Breast epithelium (tissue), 4 donors: Measurements from ENCODE around the gene DOCK11. TPM values are rescaled to one million over a fixed set of nuclear protein-coding genes. Genes with fewer than 3 reads are reported as not detected.

Experiments
- DNase-seq, 2 donors: peaks; one replicate each; pipeline ENCODE4 v3.0.0-alpha.2; 2019; ENCODE audit warnings: low spot score in 2 of 2
- H3K27ac ChIP-seq, 2 donors: fragments of 200-600 bp; sonication (generic) in 1 of 2; one replicate each; pipeline ENCODE4 v1.5.1; 2016 to 2019; ENCODE audit warnings: mild to moderate bottlenecking in 1 of 2
- H3K27me3 ChIP-seq, 2 donors: fragments of 200-600 bp; sonication (generic) in 1 of 2; one replicate each; pipeline versions ENCODE4 v1.5.1 to v1.6.0; 2017 to 2019; ENCODE audit warnings: control low read depth in 1 of 2, mild to moderate bottlenecking in 1 of 2
- H3K36me3 ChIP-seq: fragments of 200-600 bp; one replicate; pipeline ENCODE4 v1.5.1; 2019
- H3K4me1 ChIP-seq, 2 donors: fragments of 200-600 bp; sonication (generic); one replicate each; pipeline ENCODE4 v1.5.1; 2016 to 2019; ENCODE audit warnings: control low read depth in 1 of 2
- H3K4me3 ChIP-seq, 3 donors: fragments of 200-600 bp; sonication (generic); 1 replicate in 2 of 3; 2 replicates in 1 of 3; pipeline ENCODE4 v1.5.1; 2016 to 2019; ENCODE audit warnings: mild to moderate bottlenecking in 3 of 3, moderate library complexity in 2 of 3
- H3K9me3 ChIP-seq, 2 donors: fragments of 200-600 bp; sonication (generic) in 1 of 2; one replicate each; pipeline ENCODE4 v1.5.1; 2016 to 2019; ENCODE audit warnings: control low read depth in 1 of 2
- CTCF ChIP-seq, 3 donors: fragments of 450-650 bp; IDR thresholded peaks; one replicate each; pipeline ENCODE4 v1.5.1; 2016 to 2017; ENCODE audit warnings: antibody characterized with exemption in 3 of 3, mild to moderate bottlenecking in 3 of 3, moderate library complexity in 3 of 3
- POLR2A ChIP-seq: fragments of 450-650 bp; IDR thresholded peaks from one replicate; pipeline ENCODE4 v1.6.1; 2016; ENCODE audit warnings: antibody characterized with exemption, mild to moderate bottlenecking, moderate library complexity
- POLR2AphosphoS5 ChIP-seq, 3 donors: sonication (generic); formaldehyde crosslinking; IDR thresholded peaks; one replicate each; pipeline ENCODE4 v1.6.1; 2017; ENCODE audit warnings: antibody characterized with exemption in 3 of 3
- intact Hi-C: fragments of 100-400 bp; cut with DNase I; formaldehyde crosslinking; loops from one replicate; pipeline ENCODE4 v1.15.1; 2023; ENCODE audit warnings: low total_unique reads
- total RNA-seq, 3 donors: library from RNA; depleted of rRNA; stranded (reverse); fragments of >200 nt; gene quantifications; one replicate each; pipeline ENCODE4 v1.1.0, GENCODE V29; 2016

The DOCK11 gene
- total RNA-seq, 3 donors from 2014 or later = 25.3 to 138 (median 26.9) TPM

DNA sequence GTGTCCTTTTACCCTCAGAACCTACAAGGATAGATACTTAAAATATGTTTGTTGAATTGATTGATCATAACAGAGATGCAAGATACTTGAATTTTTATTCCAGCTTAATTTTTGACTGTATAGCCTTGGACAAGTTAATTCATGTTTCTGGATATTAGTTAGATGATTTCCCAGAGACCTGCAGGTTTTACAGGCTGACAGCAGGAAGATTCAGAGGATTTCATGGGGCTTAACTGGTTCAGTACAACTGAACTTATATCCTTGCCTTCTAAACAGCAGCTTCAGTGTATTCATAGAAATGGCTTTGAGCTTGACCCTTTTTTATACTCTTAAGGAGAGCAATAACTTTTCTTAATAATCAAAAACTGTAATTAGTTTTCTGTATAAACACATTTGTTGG, 169.6 kb downstream of the DOCK11 start:
- H3K36me3 ChIP-seq = no peaks in the 10 kb centered on the region
- H3K27me3 ChIP-seq = peaks cover 0 to 7% of the 10 kb centered on the region in 2 donors
- TF ChIP-seq POLR2AphosphoS5 (IDR thresholded peaks at IDR 0.05) = no peak
- TF ChIP-seq POLR2A = no peak
- no peak for TF ChIP-seq CTCF (IDR thresholded peaks at IDR 0.05)
- no peak overlapping the region for H3K4me3 ChIP-seq
- no peak overlapping the region for H3K27ac ChIP-seq
- no peaks in the 10 kb centered on the region for H3K4me1 ChIP-seq
- DNase-seq = no peak
- intact Hi-C loops = loop anchor here (5.0 kb wide), 1 partner anchor 962 kb away; no protein-coding TSS in a partner anchor
- no peaks in the 10 kb centered on the region for H3K9me3 ChIP-seq

DNA sequence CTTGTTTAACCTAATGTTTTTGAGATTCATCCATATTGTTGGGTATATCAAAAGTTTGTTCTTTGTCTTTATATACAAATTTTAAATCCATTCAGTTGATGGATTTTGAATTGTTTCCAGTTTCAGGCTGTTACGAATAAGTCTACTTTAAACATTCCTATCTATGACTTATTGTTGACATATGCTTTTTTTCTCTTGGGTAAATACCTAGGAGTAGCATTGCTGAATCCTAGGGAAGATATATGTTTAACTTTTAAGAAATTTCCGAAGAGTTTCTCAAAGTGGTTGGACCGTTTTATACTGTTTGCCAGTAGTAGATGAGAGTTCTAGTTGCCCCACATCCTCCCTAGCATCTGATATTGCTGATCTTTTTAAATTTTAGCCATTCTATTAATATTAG, 170.9 kb downstream of the DOCK11 start:
- Histone ChIP-seq H3K36me3 (no peaks in the 10 kb centered on the region), H3K4me3 (no peak overlapping the region), H3K27me3 (peaks cover 0 to 7% of the 10 kb centered on the region in 2 donors), H3K9me3 (no peaks in the 10 kb centered on the region), H3K27ac (no peak overlapping the region), H3K4me1 (no peaks in the 10 kb centered on the region)
- DNase-seq = no peak
- intact Hi-C loops = loop anchor here (5.0 kb wide), 1 partner anchor 961 kb away; no protein-coding TSS in a partner anchor
- TF ChIP-seq POLR2A (no peak), POLR2AphosphoS5 (IDR thresholded peaks at IDR 0.05) (no peak), CTCF (IDR thresholded peaks at IDR 0.05) (no peak)

DNA sequence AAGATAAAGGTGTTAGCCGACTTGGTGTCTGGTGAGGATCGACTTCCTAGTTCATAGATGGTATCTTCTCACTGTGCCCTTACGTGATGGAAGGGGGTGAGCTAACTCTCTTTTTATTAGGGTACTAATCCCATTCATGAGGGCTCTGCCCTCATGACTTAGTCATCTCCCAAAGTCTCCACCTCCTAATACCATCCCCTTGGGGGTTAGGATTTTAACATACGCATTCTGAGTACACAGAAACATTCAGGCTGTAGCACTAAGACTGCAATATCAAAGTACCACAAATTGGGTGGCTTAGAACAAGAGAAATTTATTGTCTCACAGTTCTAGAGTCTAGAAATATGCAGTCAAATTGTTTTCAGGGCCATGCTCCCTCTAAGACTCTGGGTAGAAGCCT, 173.8 kb downstream of the DOCK11 start:
- no peak overlapping the region for H3K27ac ChIP-seq
- intact Hi-C loops = loop anchor here (5.0 kb wide), 1 partner anchor 958 kb away; no protein-coding TSS in a partner anchor
- H3K4me1 ChIP-seq = no peaks in the 10 kb centered on the region
- TF ChIP-seq CTCF (IDR thresholded peaks at IDR 0.05) = no peak
- TF ChIP-seq POLR2A = no peak
- TF ChIP-seq POLR2AphosphoS5 (IDR thresholded peaks at IDR 0.05) = no peak
- no peaks in the 10 kb centered on the region for H3K36me3 ChIP-seq
- DNase-seq = no peak
- H3K4me3 ChIP-seq = no peak overlapping the region
- H3K27me3 ChIP-seq = peaks cover 0 to 10% of the 10 kb centered on the region in 2 donors
- H3K9me3 ChIP-seq = no peaks in the 10 kb centered on the region

DNA sequence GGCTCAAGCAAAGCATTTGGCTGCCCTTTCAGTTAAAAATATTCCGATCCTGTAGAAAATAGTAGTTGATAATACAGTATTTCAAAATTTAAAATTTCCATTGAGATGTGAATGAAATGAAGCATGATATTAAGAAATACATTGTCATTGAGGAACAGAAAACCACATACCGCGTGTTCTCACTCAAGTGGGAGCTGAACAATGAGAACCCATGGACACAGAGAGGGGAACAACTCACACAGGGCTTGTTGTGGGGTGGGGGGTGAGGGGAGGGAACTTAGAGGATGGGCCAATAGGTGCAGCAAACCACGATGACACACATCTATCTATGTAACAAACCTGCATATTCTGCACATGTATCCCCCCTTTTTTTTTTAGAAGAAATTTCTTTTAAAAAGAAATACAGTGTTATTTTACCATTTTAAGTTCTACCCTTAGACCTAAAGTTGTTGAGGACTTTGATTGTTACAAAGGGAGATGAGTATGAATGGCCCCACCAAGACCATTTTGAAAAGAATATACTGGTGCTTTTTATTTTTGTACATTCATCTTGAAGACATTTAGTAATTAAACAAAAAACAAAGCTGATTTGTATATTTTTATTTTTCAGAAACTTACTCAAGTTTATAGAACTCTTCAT, 179.8 kb downstream of the DOCK11 start:
- intact Hi-C loops = no loop called here
- Histone ChIP-seq H3K27me3 (peaks cover 0 to 10% of the 10 kb centered on the region in 2 donors), H3K36me3 (no peaks in the 10 kb centered on the region), H3K4me1 (no peaks in the 10 kb centered on the region), H3K4me3 (no peak overlapping the region), H3K9me3 (no peaks in the 10 kb centered on the region), H3K27ac (no peak overlapping the region)
- TF ChIP-seq POLR2AphosphoS5 (IDR thresholded peaks at IDR 0.05) (no peak), CTCF (IDR thresholded peaks at IDR 0.05) (no peak), POLR2A (no peak)
- no peak for DNase-seq

GRCh38 chrX:118675966-118676349, 180.3 kb downstream of the DOCK11 start:
- Histone ChIP-seq H3K4me1 (no peaks in the 10 kb centered on the region), H3K27me3 (peaks cover 0 to 10% of the 10 kb centered on the region in 2 donors), H3K27ac (no peak overlapping the region), H3K36me3 (no peaks in the 10 kb centered on the region), H3K9me3 (no peaks in the 10 kb centered on the region), H3K4me3 (no peak overlapping the region)
- intact Hi-C loops = no loop called here
- no peak for DNase-seq
- TF ChIP-seq CTCF (IDR thresholded peaks at IDR 0.05) = no peak
- no peak for TF ChIP-seq POLR2A
- TF ChIP-seq POLR2AphosphoS5 (IDR thresholded peaks at IDR 0.05) = no peak
